Tibial nerve (tissue), 4 donors: ENCODE measurements around the gene LRTM2. TPM values are rescaled to one million over a fixed set of nuclear protein-coding genes. Genes with fewer than 3 reads are reported as not detected.
A peak's percentile ranks its signal among the peaks of the same experiment; 100 is the strongest.

ENCODE experiments used
- DNase-seq, 2 donors: peaks; one replicate each; pipeline ENCODE4 v3.0.0-alpha.2; 2019; ENCODE audit warnings: low spot score in 2 of 2
- H3K27ac ChIP-seq, 4 donors: fragments of 200-600 bp; sonication (generic) in 3 of 4; one replicate each; pipeline ENCODE4 v1.5.1; 2017 to 2019; ENCODE audit warnings: mild to moderate bottlenecking in 1 of 4
- H3K27me3 ChIP-seq, 2 donors: fragments of 200-600 bp; sonication (generic) in 1 of 2; one replicate each; pipeline versions ENCODE4 v1.5.1 to v1.6.0; 2017 to 2019
- H3K36me3 ChIP-seq, 3 donors: fragments of 200-600 bp; sonication (generic); one replicate each; pipeline ENCODE4 v1.5.1; 2018 to 2019
- H3K4me1 ChIP-seq, 4 donors: fragments of 200-600 bp; sonication (generic) in 3 of 4; one replicate each; pipeline ENCODE4 v1.5.1; 2017 to 2019
- H3K4me3 ChIP-seq, 4 donors: fragments of 200-600 bp; sonication (generic) in 3 of 4; one replicate each; pipeline ENCODE4 v1.5.1; 2017 to 2019; ENCODE audit warnings: mild to moderate bottlenecking in 1 of 4, moderate library complexity in 1 of 4
- H3K9me3 ChIP-seq, 4 donors: fragments of 200-600 bp; sonication (generic) in 3 of 4; one replicate each; pipeline ENCODE4 v1.5.1; 2017 to 2019
- CTCF ChIP-seq, 5 experiments: fragments of 200-600 bp in 3 of 5; fragments of 450-650 bp in 2 of 5; sonication (generic) in 3 of 5; IDR thresholded peaks; one replicate each; pipeline ENCODE4 v1.5.1; 2016 to 2019; ENCODE audit warnings: antibody characterized with exemption in 5 of 5, mild to moderate bottlenecking in 3 of 5, moderate library complexity in 2 of 5
- EP300 ChIP-seq, 2 donors: sonication (generic); formaldehyde crosslinking; IDR thresholded peaks; one replicate each; pipeline ENCODE4 v1.6.1; 2017; ENCODE audit warnings: antibody characterized with exemption in 2 of 2, mild to moderate bottlenecking in 1 of 2
- POLR2A ChIP-seq, 2 donors: fragments of 450-650 bp; IDR thresholded peaks; one replicate each; pipeline ENCODE4 v1.6.1; 2017; ENCODE audit warnings: antibody characterized with exemption in 2 of 2, mild to moderate bottlenecking in 2 of 2, moderate library complexity in 2 of 2
- WGBS, 2 donors: methylation state at CpG; one replicate each; pipeline ENCODE4 v1.1.5; 2018; 5-methylcytosine and 5-hydroxymethylcytosine counted together
- total RNA-seq, 4 donors: library from RNA; depleted of rRNA; stranded (reverse); fragments of >200 nt; gene quantifications; one replicate each; pipeline ENCODE4 v1.1.0, GENCODE V29; 2016

LRTM2 gene
- total RNA-seq, 4 donors from 2014 or later = not detected

DNA sequence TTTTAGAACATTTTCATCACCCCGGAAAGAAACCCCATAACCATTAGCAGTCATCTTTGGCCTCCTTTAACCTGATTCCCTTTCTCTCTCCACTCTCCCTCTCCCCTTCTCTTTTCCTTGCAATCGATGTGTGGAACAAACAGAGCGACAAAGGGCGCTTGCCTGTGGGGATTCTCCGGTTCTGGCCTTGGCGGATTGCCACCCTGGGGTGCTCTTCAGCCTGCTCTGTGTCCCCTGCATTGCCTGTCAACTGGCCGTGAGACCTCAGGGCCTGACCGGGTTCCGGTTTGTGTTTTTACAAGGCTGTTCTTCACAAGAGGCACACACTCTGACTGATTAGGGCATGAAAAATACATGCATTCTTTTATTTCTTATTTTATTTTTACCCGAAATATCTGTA is 27.8 kb downstream of the LRTM2 start:
- TF ChIP-seq CTCF (IDR thresholded peaks at IDR 0.05) = no peak
- TF ChIP-seq POLR2A (IDR thresholded peaks at IDR 0.05) = no peak
- TF ChIP-seq EP300 (IDR thresholded peaks at IDR 0.05) = no peak
- no peak overlapping the region for H3K4me3 ChIP-seq
- H3K27ac ChIP-seq = no peak overlapping the region
- H3K9me3 ChIP-seq = no peaks in the 10 kb centered on the region
- H3K36me3 ChIP-seq = no peaks in the 10 kb centered on the region
- peaks cover 0 to 11% of the 10 kb centered on the region in 2 donors for H3K27me3 ChIP-seq
- no peaks in the 10 kb centered on the region for H3K4me1 ChIP-seq
- DNase-seq = peak in 1 of 2 donors; percentile 4
- WGBS, 2 donors = 53 to 66% methylated on average over 10 of the region's 10 CpGs

- 61 to 67% methylated on average over 6 of the region's 6 CpGs for WGBS, 2 donors
- no peak for DNase-seq
- Histone ChIP-seq H3K4me1 (no peaks in the 10 kb centered on the region), H3K27me3 (peaks cover 0 to 5% of the 10 kb centered on the region in 2 donors), H3K4me3 (no peak overlapping the region), H3K9me3 (no peaks in the 10 kb centered on the region), H3K27ac (no peak overlapping the region), H3K36me3 (no peaks in the 10 kb centered on the region)
- TF ChIP-seq EP300 (IDR thresholded peaks at IDR 0.05) (no peak), POLR2A (IDR thresholded peaks at IDR 0.05) (no peak), CTCF (IDR thresholded peaks at IDR 0.05) (no peak)
These were observed 28.4 kb downstream of the LRTM2 start for GRCh38 chr12:1848745-1849144.

DNA sequence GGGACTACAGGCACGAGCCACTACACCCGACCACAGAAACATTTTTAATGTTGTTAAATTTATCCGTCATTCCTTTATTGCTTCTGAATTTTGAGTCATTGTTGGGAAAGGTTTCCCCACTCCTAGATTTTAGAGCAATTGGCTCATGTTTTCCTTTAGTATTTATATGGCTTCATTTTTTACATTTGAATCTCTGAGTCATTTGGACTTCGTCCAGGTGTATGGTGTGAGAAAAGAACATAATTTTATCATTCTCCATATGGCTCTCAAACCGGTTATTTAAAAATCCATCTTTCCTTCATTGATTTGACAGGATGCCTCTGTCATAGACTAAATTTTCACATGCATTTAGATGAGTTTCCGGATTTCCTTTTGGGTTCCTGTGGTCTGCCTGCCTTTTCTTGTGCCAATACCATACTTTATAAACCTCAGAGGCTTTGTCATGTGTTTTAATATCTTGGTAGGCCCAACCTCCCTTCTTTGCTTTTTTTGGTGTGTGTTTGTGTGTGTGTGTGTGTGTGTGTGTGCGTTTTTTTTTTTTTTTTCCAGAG is 30.9 kb downstream of the LRTM2 start:
- H3K4me1 ChIP-seq = no peaks in the 10 kb centered on the region
- no peak overlapping the region for H3K4me3 ChIP-seq
- no peak for DNase-seq
- peaks cover 0 to 23% (median 4%) of the 10 kb centered on the region in 4 donors for H3K9me3 ChIP-seq
- 63 to 66% methylated on average over 7 of the region's 7 CpGs for WGBS, 2 donors
- TF ChIP-seq EP300 (IDR thresholded peaks at IDR 0.05) (no peak), CTCF (IDR thresholded peaks at IDR 0.05) (no peak), POLR2A (IDR thresholded peaks at IDR 0.05) (no peak)
- no peaks in the 10 kb centered on the region for H3K27me3 ChIP-seq
- no peaks in the 10 kb centered on the region for H3K36me3 ChIP-seq
- H3K27ac ChIP-seq = no peak overlapping the region

DNA sequence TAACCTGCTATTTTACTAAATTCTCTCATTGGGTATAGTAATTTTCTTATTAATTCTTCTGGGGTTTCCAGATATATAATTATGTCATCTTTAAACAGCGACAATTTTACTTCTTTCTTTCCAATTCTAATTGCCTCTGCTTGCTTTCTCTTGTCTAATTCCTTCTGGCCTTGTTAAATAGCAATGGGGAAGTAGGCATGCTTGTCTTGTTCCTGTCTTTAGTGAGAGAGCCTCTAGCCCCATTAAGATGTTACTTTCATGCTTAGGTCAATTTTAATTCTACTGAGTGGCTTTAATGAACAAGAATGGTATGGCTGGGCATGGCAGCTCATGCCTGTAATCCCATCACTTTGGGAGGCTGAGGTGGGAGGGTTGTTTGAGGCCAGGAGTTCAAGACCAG is 31.7 kb downstream of the LRTM2 start:
- Histone ChIP-seq H3K27me3 (no peaks in the 10 kb centered on the region), H3K9me3 (peaks cover 0 to 31% (median 4%) of the 10 kb centered on the region in 4 donors), H3K4me1 (no peaks in the 10 kb centered on the region), H3K36me3 (no peaks in the 10 kb centered on the region), H3K4me3 (no peak overlapping the region), H3K27ac (no peak overlapping the region)
- TF ChIP-seq CTCF (IDR thresholded peaks at IDR 0.05) = no peak
- no peak for TF ChIP-seq EP300 (IDR thresholded peaks at IDR 0.05)
- no peak for TF ChIP-seq POLR2A (IDR thresholded peaks at IDR 0.05)
- no peak for DNase-seq
- WGBS, 2 donors = 77 to 83% methylated on average over 1 of the region's 1 CpG

DNA sequence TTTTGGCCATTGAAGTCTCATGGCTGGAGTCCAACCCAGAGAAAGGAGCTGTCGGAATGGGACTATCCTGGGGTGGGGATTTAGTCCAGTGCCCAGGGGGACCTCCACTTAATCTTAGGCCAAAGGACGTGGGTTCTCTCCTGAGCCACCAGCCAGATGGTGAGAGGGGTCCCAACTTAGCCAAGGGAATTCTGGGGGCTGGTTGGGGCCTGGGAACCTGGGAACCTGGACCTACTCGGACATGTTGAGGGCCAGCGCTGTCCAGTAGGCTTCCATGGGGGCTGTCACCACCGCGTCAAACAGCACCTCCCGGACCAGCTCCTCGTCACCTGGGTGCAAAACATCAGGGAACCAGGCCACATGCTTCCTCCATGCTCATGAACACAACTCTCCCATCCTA is 33.4 kb downstream of the LRTM2 start:
- Histone ChIP-seq H3K27ac (no peak overlapping the region), H3K36me3 (no peaks in the 10 kb centered on the region), H3K27me3 (no peaks in the 10 kb centered on the region), H3K9me3 (peaks cover 0 to 31% (median 4%) of the 10 kb centered on the region in 4 donors), H3K4me3 (no peak overlapping the region), H3K4me1 (no peaks in the 10 kb centered on the region)
- WGBS, 2 donors = 86 to 94% methylated on average over 8 of the region's 8 CpGs
- no peak for TF ChIP-seq POLR2A (IDR thresholded peaks at IDR 0.05)
- TF ChIP-seq EP300 (IDR thresholded peaks at IDR 0.05) = no peak
- TF ChIP-seq CTCF (IDR thresholded peaks at IDR 0.05) = no peak
- DNase-seq = no peak
